ENCODE results near the gene FRK.

Gene FRK

DNA sequence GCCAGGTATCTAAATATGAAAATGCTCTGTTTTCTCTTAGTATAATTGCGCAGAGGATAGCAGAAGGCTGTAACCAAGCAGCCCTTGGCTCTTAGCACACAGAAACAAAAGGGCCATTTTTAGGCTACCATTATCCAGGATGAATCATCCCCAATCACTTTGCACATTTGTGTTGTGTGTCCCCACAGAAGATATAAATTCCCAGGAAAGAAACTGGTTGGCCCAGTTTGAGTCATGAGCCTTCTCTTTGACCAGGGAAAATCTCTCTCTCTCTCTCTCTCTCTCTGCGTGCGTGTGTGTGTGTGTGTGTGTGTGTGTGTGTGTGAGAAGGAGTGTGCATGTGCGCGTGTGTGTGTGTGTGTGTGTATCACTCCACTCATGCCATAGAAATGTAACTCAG lies 178.5 kb downstream of the FRK start:
- DNase-seq = no peak

All from activated naive CD4-positive, alpha-beta T cell treated with Interleukin-2 at 50 U/mL for 16 hours (primary cell).